ENCODE data around the gene CDK15.

GRCh38 chr2:201866643-201867473 lies 60.5 kb downstream of the CDK15 start:
- no peak for TF ChIP-seq EZH2 (IDR thresholded peaks at IDR 0.05)
- TF ChIP-seq POLR2AphosphoS5 (IDR thresholded peaks at IDR 0.05; ENCODE audit: borderline replicate concordance, low read depth, low read length) = no peak
